ENCODE measurements around the gene CHAT.

The CHAT gene

DNA sequence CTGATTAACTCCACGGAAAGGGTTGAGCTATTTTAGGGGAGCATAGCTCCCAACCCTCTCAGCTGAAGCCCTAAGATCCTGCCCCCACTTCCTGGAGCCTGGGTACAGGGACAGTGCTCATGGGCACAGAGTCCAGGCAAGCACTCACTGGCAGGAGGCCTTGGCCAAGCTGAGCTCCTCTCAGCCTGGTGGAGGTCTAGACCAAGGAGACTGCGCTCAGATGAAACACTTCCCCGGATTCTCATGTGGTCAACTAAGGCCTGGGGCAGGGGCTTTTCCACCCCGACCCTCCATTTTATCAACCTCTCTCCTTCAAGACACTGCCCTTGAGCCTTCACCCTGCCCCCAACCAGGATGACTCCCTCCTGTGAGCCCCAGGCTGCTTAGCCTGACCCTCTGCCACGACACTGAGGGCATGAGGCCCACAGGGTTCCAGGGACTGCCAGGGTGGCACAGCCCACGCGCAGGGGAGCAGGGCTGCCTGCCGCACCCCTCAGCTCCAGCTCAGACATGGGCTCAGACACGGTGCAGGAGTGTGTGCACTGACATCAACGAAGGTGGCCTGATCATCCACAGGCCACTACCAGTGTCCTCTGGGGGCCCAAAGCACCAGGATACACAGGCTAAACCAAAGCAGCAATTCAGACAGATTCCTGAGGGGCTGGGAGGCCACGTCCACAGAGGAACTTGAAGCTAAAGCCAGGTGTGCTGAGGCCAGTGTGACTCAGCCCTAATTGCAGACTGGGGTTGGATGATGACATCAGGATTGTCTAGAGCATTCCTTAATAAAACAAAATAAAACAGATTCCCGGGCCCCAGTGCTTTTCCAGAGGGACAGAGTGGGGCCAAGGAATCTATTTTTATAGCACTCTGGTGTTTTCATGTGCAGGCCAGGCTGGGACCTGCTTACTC, 18.8 kb downstream of the CHAT start:
- no peak for DNase-seq

DNA sequence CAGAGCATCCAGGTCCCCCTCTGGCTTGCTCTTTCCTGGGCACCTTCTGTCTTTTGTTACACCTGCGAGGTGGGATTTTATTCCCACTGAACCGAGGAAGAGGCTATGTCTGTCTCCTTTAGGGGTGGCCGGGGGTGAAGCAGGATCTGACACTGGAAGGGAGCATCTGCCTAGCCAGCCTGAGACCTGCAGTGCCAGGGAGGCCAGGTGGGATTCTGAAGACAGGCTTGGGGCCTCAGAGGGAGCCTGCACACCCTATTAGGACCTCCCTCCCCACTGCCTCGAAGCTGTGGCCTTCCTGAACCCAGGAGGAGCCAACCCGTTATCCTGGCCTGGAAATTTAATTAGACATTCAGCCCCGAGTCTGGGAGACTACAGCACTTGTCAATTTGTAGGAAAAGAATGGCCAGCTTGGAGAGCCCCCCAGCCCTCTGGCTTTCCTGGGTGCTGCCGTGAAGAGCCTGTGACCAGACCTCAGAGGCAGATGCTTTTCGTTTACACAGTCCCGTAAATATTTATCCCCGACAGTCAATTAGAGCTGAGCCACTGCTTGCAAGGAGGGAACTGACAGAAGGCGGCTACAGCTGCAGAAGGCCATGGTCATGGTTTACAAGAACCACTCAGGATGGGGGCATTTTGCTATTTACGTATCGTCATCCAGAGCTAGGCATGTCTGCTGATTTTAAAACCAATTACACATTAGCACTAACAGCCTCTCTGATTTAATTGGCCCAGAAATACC, 19.7 kb downstream of the CHAT start:
- DNase-seq: peak; percentile 19

DNA sequence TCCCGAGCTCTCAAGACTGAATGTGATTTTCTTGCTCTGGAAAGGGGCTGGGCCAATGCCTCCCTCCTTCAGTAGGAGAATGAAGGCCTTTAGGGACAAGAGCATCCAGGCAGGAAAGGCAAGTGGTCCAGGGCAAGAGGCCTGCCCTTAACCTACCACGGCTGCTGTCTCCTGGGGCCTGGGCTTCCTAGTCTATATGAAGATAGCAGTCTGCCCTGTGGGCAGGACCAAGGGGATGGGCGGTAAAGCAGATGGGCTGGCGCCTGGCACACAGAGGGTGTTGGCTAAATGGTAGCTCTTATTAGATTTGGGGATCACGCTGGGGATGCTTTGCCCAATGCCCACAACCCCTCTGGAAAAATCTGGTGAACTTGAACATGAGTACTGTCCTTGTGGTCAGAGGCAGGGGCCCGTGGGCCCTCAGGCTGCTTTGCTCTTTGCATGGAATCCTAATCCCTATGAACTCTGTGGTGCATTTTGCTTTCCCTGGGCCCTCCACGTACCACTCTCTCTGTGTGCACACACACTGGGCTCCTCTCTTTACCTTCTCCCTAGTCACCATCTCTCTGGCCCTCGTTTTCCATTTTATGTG, 20.3 kb downstream of the CHAT start:
- no peak for DNase-seq

DNA sequence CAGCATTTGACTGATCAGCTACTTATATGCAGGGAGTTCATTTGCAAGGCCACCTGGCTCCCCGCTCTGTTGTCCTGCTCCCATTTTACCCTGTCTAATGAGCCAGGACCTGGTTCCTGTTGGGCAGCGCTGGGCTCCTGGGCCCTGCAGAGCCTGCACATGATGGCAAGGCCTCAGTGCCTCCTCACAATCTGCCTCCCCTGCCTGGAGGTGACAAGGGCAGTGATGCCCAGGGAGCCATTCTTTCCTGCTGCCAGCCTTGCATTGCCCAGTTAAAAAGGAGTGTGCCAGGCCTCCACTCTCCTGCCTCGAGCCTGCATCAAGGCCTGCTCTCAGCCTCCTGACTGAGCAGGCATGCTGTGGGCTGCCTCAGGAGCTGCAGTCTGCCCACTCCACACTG, 28.5 kb downstream of the CHAT start:
- no peak for DNase-seq

DNA sequence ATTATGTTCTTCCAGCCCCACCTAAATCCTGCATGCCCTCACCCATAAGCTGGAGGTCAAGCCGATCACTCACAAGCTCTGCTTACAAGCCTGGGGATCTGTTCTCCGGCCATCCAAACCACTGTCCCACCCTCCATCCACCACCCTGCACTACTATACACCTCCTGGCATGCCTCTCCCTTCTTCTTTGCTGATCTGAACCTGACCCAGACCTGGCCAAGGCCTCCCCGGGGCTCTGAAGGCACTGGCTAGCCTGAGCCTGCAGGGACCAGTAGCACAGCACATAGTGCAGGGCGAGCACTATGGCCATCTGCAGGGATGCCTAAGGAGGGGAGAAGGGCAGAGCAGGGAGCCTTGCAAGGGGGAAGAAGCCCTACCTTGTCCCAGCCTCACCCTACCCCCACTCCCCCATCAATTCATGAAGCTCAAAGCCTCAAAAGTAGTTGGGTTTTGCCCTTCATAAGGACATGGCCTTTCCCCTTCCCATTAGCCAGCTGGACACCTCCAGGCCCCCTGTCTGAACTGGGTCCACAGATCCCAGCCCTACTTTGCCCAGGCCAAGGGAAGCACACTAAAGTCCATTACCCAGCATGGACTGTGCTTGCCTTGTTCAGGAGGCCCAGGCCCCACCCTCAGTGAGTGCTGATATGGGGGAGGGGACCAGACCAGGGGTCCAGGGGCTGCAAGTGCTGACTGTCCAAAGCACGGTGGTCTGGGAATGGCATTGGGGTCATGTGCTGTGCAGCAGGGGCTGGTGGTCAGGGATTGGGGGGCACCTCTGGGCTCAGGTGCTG, 29.6 kb downstream of the CHAT start:
- no peak for DNase-seq

DNA sequence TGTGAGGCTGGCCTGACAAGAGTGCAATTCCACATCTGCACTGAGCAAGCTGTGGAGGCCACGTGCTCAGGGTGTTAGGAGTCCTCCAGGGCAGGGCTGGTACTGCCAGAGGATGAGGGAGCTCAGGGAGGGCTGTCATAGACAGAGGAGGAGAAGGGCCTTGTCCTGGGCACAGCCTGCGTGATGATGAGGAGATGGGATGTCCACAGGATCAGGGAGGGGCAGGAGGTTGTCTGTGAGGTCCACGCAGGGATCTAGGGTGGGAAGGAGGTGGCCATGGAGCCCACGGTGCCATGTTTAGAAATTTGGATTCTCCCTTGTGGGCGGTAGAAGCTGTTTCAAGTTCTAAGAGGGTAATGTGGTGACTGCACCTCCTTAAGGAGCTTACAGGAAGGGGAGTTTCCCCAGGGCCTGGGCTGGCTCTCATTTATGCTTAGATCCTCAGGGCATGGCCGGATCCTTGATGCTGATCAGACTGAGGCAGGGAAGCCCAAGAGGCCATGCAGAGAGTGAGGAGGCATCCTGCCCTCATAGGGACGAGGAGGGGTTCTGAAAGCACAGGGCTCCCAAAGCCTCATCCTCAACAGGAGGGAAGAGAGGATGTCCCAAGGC, 30.3 kb downstream of the CHAT start:
- DNase-seq: no peak

DNA sequence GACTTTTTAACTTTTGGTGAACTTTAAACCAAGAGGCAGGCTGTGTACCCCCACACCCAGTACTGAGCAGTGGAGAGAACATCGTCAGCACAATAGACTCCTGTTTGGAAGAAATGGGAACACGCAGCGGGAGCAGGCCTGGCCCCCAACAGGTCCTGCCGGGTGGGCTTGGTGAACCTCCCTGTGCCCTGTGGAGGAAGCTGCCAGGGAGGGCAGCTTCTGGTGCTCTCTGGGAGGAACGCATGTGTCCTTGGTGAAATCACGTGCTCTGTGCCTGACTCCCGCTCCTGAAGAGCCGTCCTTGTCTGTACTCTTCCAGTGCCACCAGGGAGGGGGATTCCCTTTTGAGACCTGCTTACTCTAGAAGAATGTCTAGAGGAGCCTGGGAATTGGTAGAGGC, 31.6 kb downstream of the CHAT start:
- no peak for DNase-seq

DNA sequence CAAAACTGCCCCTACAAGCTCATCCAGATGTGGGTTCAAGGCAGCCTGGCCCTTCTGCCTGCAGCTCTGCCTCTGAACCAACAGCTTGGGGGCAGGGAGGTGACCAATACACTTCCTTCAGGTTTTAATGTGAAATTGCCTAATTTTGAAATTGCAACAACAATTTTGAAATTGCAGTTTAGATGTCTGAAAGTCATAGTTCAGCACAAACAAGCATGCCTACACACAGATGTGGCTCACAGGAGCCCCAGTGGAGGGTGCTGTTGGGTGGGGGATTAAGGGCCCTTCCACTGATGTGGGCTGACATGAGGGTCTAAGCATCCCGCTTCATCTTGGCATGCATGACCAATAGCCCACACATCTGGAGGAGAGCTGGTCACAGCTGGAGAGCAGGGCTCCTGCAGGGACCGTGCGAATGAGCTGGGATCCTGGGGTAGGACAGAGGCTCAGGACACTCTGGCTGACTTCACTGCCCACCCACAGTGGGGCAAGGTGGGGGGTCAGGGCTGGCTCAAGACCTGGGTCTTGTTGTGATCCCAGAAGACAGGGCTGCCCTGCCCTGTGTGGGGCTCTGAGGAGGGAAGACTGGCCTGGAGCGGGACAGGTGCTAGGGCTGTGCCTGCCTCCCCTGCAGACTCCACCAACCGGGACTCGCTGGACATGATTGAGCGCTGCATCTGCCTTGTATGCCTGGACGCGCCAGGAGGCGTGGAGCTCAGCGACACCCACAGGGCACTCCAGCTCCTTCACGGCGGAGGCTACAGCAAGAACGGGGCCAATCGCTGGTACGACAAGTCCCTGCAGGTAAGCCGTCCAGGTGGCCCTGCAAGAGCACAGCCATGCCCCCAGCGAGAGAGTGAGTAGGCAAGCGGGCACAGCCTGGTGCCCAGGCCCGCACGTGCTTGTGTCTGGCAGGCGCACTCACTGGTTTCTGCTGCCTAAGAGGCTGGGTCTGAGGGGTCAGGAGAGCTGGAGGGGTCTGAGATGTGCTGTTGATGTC, 32.3 kb downstream of the CHAT start:
- no peak for DNase-seq

DNA sequence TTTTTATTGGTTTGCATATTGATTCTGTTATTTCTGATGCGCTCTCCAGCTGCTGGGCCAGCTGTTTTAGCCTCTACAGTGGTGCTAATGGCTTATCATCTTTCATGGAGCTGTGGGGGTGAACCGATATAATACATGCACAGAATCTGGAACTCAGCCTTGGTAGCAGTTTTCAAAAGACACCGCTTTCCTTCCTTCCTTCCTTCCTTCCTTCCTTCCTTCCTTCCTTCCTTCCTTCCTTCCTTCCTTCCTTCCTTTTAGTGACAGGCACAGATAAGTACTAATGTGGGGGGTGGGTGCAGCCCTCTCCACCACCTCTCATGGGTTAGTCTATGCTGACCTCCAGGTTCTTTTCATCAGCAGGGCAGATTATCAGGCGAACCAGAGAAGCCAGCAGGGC, 33.7 kb downstream of the CHAT start:
- no peak for DNase-seq

DNA sequence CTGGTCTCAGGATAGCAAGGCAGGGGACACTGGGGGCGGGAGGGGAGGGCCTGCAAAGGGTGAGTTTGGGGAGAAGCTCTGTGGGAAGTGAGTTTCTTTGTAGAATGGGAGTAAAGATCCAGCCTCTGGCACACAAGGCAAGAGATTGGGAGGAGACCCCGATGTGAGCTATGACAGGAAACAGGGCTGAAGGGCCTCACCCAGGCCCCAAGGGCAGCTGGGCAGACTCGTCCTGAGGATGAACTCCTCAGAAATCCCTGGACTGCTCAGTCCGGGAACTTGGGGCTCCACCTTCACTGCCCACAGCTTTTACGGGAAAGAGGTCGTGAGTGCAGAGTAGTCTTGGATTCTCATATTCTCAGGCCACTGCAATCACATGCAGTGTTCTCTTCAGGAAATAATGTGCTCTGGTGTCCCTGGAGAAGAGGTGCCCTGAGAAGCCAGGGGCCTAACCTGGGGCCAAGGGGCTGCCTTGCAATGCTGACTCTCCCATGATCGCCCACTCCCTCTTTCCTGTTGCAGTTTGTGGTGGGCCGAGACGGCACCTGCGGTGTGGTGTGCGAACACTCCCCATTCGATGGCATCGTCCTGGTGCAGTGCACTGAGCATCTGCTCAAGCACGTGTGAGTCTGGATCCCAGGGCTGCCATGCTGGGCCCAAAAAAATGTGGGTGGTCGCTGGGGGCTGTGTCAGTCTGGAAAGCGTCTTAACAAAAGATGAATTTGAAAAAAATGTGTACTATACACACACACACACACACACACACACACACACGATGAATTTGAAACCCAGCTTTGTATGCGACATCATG, 34.4 kb downstream of the CHAT start:
- no peak for DNase-seq

DNA sequence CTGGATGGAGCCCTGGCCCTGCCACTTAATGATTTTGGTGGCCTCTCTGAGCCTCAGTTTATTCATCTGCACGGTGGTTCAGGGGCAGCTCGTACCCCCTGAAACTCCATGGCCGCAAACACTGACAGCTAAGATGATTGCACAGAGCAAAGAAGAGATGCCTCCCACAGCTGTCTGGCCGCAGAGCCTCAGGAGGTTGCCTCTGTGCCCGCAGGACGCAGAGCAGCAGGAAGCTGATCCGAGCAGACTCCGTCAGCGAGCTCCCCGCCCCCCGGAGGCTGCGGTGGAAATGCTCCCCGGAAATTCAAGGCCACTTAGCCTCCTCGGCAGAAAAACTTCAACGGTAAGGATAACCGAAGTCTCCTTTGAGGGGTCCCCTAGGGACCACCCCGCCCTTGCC, 35.5 kb downstream of the CHAT start:
- no peak for DNase-seq

DNA sequence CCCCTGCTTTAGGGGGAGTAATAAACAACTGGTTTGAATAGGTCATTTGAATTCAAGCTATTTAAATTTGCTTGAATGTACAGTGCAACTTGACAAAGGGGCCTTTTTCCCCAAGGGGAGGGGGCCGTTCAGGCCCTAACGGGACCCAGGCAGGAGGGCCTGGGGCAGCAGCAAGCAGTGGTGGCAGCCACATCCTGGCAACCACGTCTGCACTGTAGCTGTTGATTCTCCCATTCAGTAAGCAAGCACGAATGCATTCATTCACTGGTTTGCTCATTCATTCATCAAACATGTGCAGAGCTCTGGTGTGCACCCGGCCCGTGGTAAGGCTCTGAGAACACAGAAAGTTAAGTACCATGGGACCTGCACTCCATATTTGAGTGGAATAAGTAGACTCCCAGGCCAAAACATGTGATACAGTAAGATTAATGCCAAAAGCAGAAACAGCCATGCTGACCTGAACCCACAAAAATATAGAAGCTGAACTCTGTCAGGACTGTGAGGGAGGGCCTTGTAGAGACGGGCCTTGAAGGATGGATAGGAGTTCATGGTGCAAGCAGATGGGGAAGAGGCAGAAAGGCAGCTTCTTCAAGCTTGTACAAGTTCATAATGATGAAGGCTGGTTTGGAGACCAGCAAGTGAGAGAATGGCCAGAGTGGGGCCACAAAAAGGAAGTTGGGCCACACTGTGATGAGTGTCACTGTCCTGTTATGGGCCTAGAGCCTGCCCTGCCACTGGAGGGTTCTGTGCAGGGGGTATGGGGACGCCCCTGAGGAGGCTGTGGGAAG, 36.3 kb downstream of the CHAT start:
- no peak for DNase-seq

DNA sequence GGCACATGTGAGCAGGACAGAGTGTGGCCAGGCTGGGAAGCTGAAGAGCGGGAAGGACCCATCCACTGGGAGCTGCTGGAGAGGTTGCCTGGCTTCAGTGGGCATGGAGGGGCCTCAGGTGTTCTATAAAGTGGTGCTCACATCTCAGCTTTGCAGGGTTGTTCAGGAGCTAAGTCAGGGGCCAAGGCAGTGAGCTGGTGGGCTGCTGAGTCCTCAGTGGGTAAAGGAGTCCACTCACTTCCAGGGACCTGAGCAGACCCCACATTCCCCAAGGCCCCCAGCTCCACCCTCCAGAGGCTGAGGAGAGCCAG, 36.8 kb downstream of the CHAT start:
- no peak for DNase-seq

DNA sequence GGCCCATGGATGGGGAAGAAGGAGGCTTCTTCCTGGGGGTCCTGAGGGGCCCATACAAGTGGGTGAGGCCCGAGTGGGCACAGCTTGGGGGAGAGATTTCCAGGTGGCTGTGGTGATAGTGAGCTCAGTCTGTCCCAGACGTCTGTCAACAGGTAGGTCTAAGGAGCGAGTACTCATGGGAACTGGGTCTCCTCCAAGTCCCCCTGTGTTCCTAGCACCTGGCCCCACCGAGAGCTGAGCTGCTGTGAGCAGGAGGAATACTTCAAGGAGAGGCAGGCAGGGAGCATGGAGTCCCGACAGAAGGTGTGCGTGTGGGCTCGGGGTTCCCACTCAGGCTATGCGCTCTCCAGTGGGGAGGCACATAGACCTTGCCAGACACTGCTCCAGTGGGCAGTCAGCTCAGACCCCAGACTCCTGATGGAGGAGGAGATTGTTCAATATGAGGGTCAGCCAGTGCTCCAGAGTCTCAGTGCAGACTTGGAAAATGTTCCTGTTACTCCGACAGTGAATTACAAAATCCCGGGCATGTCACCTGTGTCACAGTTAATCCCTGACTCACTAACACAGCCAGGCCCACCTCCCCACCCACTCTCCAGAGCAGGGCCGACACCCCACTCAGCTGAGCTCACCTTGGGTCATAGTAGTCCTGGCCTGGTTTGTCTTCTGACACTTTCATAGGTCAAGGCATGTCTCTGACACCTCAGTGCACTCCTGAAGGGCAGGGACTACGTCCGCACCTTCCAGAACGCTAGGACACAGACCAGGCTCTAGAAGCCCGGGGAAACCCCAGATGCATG, 37.4 kb downstream of the CHAT start:
- DNase-seq: no peak

DNA sequence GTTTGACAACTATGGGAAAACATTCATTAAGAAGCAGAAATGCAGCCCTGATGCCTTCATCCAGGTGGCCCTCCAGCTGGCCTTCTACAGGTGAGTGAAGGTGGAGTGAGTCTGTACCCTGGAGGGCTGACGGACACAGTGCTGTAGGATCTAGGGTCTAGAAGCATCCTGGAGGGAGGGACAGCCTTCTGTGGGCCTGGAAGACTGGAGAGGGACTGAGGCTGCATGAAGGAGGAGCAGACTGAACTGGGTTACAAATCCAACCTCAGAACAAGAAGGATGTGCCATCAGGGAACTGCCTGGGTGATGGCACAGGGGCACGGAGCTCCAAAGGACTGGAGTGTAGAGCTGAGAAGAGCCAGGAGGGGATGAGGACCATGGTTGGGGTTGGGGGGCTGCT, 38.1 kb downstream of the CHAT start:
- DNase-seq: no peak

DNA sequence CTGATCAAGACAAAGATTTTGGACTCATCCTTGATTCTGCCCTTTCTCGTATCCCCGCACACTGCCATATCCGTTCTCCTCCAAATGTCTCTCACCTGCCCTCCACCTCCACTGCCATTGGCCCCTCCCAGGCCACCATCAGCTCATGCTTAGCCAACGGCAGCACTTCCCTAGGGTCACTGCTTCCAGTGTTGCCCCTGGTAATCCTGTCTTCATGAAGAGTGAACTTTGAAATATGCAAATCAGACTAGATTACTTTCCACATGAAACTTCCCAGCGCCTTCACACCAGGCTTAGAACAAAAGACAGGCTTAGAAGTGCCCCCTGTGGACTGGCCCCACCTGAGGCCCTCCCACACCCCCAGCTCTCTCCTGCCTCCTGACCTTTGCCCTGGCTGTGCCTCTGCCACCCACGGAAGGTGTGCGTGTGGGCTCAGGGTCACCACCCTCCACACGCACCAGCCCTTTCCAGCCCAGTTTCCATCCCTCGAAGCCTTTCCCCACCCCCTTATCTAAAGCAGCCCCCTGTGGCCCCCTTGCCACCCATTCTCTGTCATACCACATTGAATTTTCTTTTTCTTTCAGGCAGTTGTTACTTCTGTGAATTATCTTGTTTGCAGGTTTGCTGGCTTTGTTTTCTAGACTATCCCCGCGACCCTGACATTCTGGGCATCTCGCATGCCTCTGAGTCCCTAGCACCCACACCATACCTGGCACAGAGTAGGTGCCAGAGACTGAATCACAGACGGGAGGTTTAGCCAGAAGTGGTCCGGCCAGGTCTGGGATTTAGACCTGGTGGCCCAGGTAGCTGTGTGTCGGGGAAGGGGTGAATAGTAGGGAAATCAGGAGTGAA, 38.8 kb downstream of the CHAT start:
- DNase-seq: no peak

DNA sequence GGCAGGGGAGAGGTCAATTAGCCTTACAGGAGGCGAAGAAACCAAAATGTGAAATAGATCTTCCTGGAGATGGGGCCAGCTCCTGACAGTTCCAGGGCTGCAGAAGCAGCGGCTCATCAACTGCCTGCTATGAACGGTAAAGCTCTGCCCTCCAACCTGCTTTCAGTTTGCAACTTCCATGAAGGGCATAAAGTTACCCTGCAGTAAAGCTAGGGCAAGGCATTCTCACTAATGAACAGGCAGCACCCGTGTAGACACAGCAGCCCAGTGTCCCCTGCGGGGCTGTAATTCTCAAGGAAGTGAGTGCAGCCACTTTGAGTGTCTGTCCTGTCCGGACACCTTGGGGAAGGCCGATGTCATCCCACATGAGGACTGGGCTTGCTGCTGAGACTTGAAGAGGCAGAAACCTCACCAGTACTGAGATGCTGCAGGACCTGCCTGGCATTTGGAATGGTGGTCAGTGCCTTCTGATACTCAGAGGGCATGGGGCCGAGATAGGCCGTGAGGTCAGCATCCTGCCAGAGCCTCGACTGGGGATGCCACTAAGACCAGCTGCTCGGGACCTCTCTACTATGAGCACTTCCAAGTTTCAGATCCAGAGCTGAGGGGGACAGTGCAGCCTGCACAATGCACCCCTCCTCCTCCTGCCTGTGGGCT, 39.6 kb downstream of the CHAT start:
- DNase-seq: no peak

All from NCI-H1092 treated with DMSO at 0.1 percent for 48 hours (cell line).